GM21367 (cell line): ENCODE results near the gene PLPP4.
A peak's percentile ranks its signal among the peaks of the same experiment; 100 is the strongest.

Source experiments
- ATAC-seq: cut with Tn5 transposase; IDR thresholded peaks from one replicate; pipeline ENCODE4 v1.9.1; 2021; ENCODE audit not compliant: unreplicated experiment

Gene PLPP4

GRCh38 chr10:120456626-120457430 is at the start of gene PLPP4:
Gene PLPP4, plus strand, starts transcription at chr10:120457227. Its CDS starts 79 bp downstream, at chr10:120457306.
- no peak for ATAC-seq

- no peak for ATAC-seq
Measured at GRCh38 chr10:120409816-120410215, 47.2 kb upstream of the PLPP4 start.

- ATAC-seq, result no peak
Measured at GRCh38 chr10:120414946-120415345, 42.1 kb upstream of the PLPP4 start.

DNA sequence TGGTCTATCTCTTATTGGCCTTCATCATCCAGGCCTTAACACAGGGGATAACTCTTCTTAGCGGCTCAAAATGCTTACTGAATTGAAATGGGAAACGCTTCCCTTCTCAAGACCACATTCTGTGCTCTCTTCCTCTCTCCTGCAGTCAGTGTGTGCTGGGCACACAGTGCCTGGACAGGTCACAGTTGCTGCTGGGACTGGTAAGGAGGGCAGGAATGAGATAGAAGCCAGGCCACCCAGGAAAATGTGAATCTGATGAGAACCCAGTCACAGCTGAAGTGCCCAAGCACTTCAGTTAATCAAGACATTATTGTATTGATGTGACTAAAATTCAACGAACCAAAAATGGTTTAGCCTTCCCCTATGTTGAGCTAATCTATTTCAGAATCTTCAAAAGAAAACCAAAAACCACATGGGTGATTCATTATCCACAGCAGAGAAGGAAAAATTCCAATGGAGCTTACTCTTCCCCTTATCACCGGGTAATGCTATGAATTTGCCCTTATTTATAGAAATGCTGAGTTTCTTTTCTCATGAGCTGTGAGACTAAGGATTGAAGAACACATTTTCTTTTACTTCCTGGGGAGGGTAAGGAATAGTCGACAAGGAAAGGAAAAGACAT is 41.2 kb upstream of the PLPP4 start:
- ATAC-seq, result no peak

GRCh38 chr10:120420421-120420820 is 36.6 kb upstream of the PLPP4 start:
- no peak for ATAC-seq

DNA sequence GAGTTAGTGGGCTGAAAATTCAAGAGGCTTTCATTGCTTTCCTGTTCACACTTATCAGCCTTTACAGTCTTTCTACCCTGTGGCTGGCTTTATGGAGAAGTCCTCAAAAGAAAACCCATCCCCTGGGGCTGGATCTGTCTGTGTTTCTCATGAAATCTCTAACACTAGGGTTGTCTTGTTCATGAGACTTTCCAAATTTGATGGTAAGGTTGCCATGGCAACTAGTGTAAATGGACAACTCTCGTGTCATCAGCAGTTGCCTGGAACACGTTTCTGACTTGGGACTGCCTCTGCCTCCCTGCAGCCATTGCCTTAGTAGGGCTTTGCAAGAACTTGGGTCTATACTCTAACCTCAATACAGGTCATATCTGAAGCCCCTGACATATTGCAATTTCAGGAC is 35.8 kb upstream of the PLPP4 start:
- ATAC-seq, result no peak

DNA sequence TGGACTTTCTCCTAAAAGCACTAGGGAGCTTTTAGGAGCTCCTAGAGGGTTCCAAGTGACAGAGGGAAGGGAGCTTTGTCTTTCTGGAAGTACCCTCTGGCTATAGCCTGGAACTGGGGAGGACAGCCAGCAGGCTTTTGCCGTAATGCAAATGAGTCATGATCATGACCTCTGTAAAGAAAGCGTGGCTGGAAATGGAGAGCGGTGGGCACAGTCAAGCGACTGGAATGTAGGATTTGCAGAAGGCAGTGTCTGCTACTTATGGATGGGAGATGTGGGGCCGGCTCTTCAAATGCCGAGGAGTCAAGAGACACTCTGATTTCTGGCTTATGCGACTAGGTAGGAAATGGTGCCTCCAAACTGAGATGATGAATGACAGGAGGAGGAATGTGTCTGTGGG is 34.6 kb upstream of the PLPP4 start:
- ATAC-seq, result no peak

- peak; percentile 68 for ATAC-seq
Measured at GRCh38 chr10:120423431-120424197, 33.4 kb upstream of the PLPP4 start.

DNA sequence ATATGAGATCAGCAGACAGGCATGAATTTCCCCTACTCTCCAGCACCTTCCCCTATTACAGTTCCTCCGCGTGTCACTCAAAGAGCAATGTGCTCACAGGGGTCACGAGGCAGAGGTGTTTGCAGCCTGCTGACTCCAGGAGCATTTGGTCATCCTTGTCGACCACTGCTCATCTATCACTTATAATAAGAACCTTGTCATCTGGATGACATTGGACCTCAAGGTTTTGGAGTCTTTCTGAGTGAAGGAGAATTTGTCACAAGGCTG is 32.9 kb upstream of the PLPP4 start:
- ATAC-seq, result no peak

GRCh38 chr10:120426306-120426705 is 30.7 kb upstream of the PLPP4 start:
- ATAC-seq, result no peak

DNA sequence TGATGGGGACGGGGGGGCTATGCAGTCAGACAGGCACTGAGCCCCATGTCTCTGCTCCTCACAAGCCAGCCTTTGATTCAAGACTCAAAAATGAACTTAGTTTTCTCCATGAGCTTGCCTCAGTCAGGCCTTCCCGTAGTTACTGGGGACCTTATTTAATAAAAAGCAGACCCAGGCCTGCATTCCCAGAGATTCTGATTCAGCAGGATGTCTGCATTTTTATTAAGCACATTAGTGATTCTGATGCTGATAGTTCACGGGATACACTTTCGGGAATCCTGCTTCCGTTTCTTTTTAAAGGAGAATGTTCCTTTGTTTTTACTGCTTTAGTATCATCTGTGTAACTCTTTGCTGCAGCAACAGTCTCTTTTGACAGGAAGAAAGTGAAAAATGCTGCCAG is 28.3 kb upstream of the PLPP4 start:
- ATAC-seq, result no peak

DNA sequence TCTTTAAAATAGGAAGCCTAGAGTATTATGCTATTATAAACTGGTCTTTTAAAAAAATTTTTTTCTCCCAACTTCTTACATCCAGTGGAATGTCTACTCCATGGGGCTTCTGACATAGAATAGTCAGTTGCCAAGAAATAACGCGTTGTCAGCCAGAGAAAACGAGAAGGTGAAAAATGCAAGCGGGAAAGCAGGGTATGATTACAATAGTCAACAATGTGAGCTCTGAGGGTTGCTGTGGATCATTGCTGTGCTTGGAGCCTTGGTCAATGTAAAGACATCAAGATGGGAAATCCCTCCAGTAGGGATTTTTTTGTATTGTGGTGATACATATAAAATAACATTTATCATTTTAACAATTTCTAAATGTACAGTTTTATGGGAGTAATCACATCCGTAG is 27.6 kb upstream of the PLPP4 start:
- ATAC-seq, result no peak

- no peak for ATAC-seq
Measured at GRCh38 chr10:120431251-120431651, 25.8 kb upstream of the PLPP4 start.

DNA sequence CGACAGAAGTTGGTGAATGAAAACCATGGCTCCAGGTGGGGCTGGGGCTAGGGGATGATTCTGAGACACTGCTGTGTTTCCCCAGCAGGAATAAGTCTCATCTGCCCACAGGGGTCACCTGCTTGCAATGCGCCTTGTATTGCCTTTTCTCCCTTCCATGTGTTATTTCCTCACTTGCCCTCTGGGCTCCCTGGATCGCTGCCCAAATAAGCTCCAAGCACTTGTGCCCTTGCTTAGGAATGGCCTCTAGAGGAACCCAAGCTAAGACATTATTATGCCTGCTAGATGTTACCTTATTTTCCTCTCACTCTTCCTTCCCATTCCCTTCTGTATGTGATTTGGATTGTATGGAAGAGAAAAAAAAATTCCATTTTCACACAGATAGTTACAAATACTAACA is 24.8 kb upstream of the PLPP4 start:
- ATAC-seq, result no peak

DNA sequence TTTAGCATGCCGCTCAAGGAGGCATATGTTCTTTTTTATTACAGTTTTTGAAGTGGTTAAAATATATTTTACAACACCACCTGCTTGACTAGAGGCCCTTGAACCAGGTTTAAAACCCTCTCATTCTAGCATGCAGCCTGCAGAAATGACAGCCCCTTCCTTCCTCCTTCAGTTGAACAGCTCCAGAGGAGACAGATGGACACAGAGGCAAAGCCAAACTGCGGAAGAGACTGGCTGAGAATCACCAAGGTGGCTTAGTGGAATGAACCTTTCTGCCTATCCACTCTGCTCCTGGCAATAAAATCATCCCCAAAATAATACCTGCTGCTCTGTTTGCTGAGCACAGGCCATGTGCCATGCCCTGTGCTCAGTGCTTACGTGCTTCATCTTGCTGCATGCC is 23.9 kb upstream of the PLPP4 start:
- no peak for ATAC-seq

- ATAC-seq, result no peak
Measured at GRCh38 chr10:120436439-120437112, 20.5 kb upstream of the PLPP4 start.

GRCh38 chr10:120437541-120437940 is 19.5 kb upstream of the PLPP4 start:
- no peak for ATAC-seq

- ATAC-seq, result no peak
Measured at GRCh38 chr10:120451968-120452367, 5.1 kb upstream of the PLPP4 start.

- ATAC-seq, result no peak
Measured at GRCh38 chr10:120453319-120453718, 3.7 kb upstream of the PLPP4 start.

DNA sequence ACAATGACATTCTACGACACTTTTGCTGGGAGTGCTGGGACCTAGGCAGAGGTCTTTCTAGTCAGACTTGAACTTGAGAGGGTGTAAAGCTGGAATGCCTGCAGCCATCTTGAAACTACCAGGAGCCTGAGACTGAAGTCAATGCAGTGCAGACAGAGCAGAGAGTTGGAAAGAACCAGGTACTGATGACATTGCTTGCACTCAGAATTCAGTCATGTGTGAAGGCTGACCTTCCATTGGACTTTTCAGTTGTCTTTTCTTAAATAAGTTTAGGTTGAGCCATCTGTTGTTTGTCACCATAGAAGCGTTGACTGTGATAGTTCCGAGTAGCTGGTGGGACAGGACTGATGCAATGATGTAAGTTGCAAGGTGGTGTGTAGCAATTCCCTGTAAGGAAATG is 3.1 kb upstream of the PLPP4 start:
- ATAC-seq, result no peak

DNA sequence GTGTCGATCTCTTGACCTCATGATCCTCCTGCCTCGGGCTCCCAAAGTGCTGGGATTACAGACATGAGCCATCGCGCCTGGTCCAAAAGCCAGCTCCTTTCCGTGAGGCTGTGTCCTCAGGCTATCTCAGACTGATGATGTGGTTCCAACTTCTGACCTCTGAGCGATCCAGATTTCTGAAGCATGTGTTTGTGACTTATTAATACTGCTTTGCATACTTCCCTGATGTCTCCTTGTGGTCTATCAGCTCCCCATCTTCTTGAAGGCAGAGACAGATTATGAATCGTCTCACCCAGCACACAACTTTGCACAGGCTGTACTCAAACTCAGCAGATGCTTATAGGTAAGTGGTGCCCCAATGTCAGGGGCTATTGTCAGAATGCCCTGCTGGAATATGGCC is 2.0 kb upstream of the PLPP4 start:
- no peak for ATAC-seq

DNA sequence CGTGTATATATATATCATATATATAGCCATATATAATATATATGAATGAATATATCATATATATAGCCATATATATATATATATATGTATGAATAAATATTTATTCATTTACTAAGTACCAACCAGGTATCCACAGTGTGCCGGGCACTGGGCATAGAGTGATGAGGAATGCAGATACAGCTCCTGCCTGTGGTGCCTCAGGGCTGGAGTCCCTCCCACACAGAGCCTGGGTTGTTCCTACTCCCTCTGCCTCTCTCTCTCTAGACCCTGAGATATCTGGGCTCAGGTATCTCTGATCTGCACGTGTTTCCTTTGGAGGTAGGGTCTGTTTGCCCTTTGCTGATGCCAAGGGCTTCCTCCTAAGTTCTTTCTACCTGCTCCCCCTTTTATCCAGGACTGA is 1.4 kb upstream of the PLPP4 start:
- ATAC-seq, result no peak
